Endothelial cell of umbilical vein (primary cell): ENCODE data around the gene SNRPD2. TPM values are rescaled to one million over a fixed set of nuclear protein-coding genes. Genes with fewer than 3 reads are reported as not detected.

ENCODE experiments used
- BruUV-seq: library from RNA; stranded (reverse); fragments of 400-500 nt; replicated peaks from 2 replicates; lab custom pipeline; 2021; lab: Mats Ljungman, UMichigan
- CTCF ChIA-PET: fragments of 300-600, 350-600 bp; sonication (Branson Sonifier 250); formaldehyde crosslinking; loops from one replicate; lab custom pipeline; 2021; ENCODE audit warnings: antibody characterized with exemption, inconsistent platforms; lab: Charles Lee
- POLR2A ChIA-PET: fragments of 300-600, 350-600 bp; sonication (Branson Sonifier 250); formaldehyde crosslinking; loops from one replicate; lab custom pipeline; 2021; ENCODE audit warnings: antibody characterized with exemption, inconsistent platforms; lab: Charles Lee
- DNase-seq: peaks from one replicate; pipeline ENCODE4 v3.0.0-alpha.2; 2011; ENCODE audit warnings: low read depth, low spot score
- FAIRE-seq: peaks from 2 replicates; lab custom pipeline; 2011; peaks lifted over from hg19 to GRCh38; lab: Jason Lieb, UNC
- H2AFZ ChIP-seq: 2 replicates; pipeline ENCODE4 v1.6.0; 2012; ENCODE audit warnings: low read depth, low read length, control low read depth, inconsistent platforms
- H3K27ac ChIP-seq: 2 replicates; pipeline ENCODE4 v1.5.1; 2011; ENCODE audit warnings: low read depth, mild to moderate bottlenecking, control low read depth, low read length, moderate library complexity; ENCODE audit not compliant: insufficient read depth
- H3K27me3 ChIP-seq, 2 experiments: 2 replicates each; pipeline versions ENCODE4 v1.6.0 to v1.6.1; 2011; ENCODE audit warnings: low read length in 2 of 2, mixed read lengths in 1 of 2; ENCODE audit not compliant: control insufficient read depth in 2 of 2, insufficient read depth in 2 of 2
- H3K36me3 ChIP-seq, 2 experiments: 2 replicates in 1 of 2; 3 replicates in 1 of 2; pipeline ENCODE4 v1.5.1; 2011; ENCODE audit warnings: low read length in 2 of 2, mild to moderate bottlenecking in 1 of 2, moderate library complexity in 1 of 2; ENCODE audit not compliant: control insufficient read depth in 2 of 2, insufficient read depth in 2 of 2; ENCODE audit errors: extremely low read depth in 1 of 2
- H3K4me1 ChIP-seq: 3 replicates; pipeline ENCODE4 v1.5.1; 2011; ENCODE audit warnings: mild to moderate bottlenecking, low read length; ENCODE audit not compliant: control insufficient read depth, insufficient read depth; ENCODE audit errors: extremely low read depth
- H3K4me2 ChIP-seq: 2 replicates; pipeline ENCODE4 v1.6.1; 2011; ENCODE audit warnings: low read length, control low read depth, mixed read lengths; ENCODE audit not compliant: insufficient read depth
- H3K4me3 ChIP-seq, 3 experiments: fragments of 200-600 bp in 1 of 3; sonication (generic), shearing (Covaris generic) in 1 of 3; replicated peaks in 1 of 3; 2 replicates each; pipeline ENCODE4 v1.5.1; 2011 to 2016; ENCODE audit warnings: control low read depth in 3 of 3, low read length in 3 of 3, mild to moderate bottlenecking in 2 of 3, inconsistent platforms in 1 of 3, low read depth in 1 of 3, moderate library complexity in 1 of 3; ENCODE audit not compliant: insufficient read depth in 1 of 3
- H3K79me2 ChIP-seq: 2 replicates; pipeline ENCODE4 v1.6.0; 2012; ENCODE audit warnings: low read length, inconsistent platforms; ENCODE audit not compliant: control insufficient read depth, insufficient read depth
- H3K9ac ChIP-seq: replicated peaks from 2 replicates; pipeline ENCODE3; 2011; ENCODE audit warnings: low read length, control low read depth; ENCODE audit not compliant: insufficient read depth; ENCODE audit errors: extremely low read depth
- H3K9me1 ChIP-seq: replicated peaks from 3 replicates; pipeline ENCODE4 v1.6.0; 2011; ENCODE audit warnings: mild to moderate bottlenecking, low read length; ENCODE audit not compliant: control insufficient read depth, insufficient read depth; ENCODE audit errors: extremely low read depth
- H3K9me3 ChIP-seq: replicated peaks from 2 replicates; pipeline ENCODE4 v1.5.1; 2012; ENCODE audit warnings: low read length, inconsistent platforms; ENCODE audit not compliant: control insufficient read depth, insufficient read depth
- H4K20me1 ChIP-seq: replicated peaks from 2 replicates; pipeline ENCODE3; 2011; ENCODE audit warnings: mild to moderate bottlenecking, low read length; ENCODE audit not compliant: control insufficient read depth, insufficient read depth; ENCODE audit errors: extremely low read depth
- EZH2 ChIP-seq: IDR thresholded peaks from 2 replicates; pipeline ENCODE4 v1.6.1; 2012; ENCODE audit warnings: borderline replicate concordance, low read depth, mild to moderate bottlenecking, moderate library complexity, low read length, inconsistent platforms; ENCODE audit not compliant: severe bottlenecking
- GATA2 ChIP-seq: IDR thresholded peaks from 2 replicates; pipeline ENCODE4 v1.7.0; 2011; ENCODE audit warnings: low read depth, mild to moderate bottlenecking, moderate library complexity, mixed read lengths, low read length; ENCODE audit not compliant: insufficient read length, insufficient read depth
- MYC ChIP-seq: IDR thresholded peaks from one replicate; pipeline ENCODE4 v1.6.1; 2011; ENCODE audit warnings: mild to moderate bottlenecking, low read depth, low read length
- POLR2A ChIP-seq: IDR thresholded peaks from 2 replicates; pipeline ENCODE4 v1.6.1; 2012; ENCODE audit warnings: low read depth, mild to moderate bottlenecking, control low read depth, low read length
- POLR2AphosphoS5 ChIP-seq: IDR thresholded peaks from 2 replicates; pipeline ENCODE4 v1.6.1; 2012; ENCODE audit warnings: low read depth, mild to moderate bottlenecking, control low read depth, low read length, moderate library complexity; ENCODE audit not compliant: insufficient read depth
- dilution Hi-C: fragments of 300-500 bp; cut with MboI; formaldehyde crosslinking; loops from one replicate; pipeline ENCODE4 v1.15.0; 2019; ENCODE audit warnings: low sequenced_read_pairs; ENCODE audit not compliant: extremely low pct_ligation_motif_present
- intact Hi-C: fragments of 100-400 bp; cut with micrococcal nuclease; formaldehyde crosslinking; loops from one replicate; pipeline ENCODE4 v1.10.0; 2022
- polyA plus RNA-seq, 4 experiments: library from polyadenylated mRNA; depleted of rRNA in 3 of 4; stranded (reverse) in 3 of 4; unstranded in 1 of 4; fragments of >200 nt; gene quantifications; 2 replicates each; pipeline versions ENCODE4 v1.2.1 to v1.2.3, GENCODE V29; 2011 to 2012; ENCODE audit warnings: missing spikeins in 1 of 4
- total RNA-seq: library from RNA; stranded (reverse); gene quantifications from 2 replicates; pipeline ENCODE4 v1.2.3, GENCODE V29; 2021
- TF ChIP-seq, protein P1 (sequence below), 2 donors: IDR thresholded peaks; 1 replicate in 1 of 2; 2 replicates in 1 of 2; pipeline ENCODE4 v1.5.1; 2011; ENCODE audit warnings: low read length in 2 of 2, mild to moderate bottlenecking in 2 of 2, moderate library complexity in 2 of 2, control low read depth in 1 of 2, inconsistent platforms in 1 of 2, low read depth in 1 of 2; ENCODE audit not compliant: insufficient read depth in 1 of 2; ENCODE audit errors: extremely low read depth in 1 of 2

The SNRPD2 gene
- total and polyA plus RNA-seq, 2 donors (not counting 3 experiments of a cell fraction or from before 2014, with no cell fraction given) = 512 to 519 TPM

DNA sequence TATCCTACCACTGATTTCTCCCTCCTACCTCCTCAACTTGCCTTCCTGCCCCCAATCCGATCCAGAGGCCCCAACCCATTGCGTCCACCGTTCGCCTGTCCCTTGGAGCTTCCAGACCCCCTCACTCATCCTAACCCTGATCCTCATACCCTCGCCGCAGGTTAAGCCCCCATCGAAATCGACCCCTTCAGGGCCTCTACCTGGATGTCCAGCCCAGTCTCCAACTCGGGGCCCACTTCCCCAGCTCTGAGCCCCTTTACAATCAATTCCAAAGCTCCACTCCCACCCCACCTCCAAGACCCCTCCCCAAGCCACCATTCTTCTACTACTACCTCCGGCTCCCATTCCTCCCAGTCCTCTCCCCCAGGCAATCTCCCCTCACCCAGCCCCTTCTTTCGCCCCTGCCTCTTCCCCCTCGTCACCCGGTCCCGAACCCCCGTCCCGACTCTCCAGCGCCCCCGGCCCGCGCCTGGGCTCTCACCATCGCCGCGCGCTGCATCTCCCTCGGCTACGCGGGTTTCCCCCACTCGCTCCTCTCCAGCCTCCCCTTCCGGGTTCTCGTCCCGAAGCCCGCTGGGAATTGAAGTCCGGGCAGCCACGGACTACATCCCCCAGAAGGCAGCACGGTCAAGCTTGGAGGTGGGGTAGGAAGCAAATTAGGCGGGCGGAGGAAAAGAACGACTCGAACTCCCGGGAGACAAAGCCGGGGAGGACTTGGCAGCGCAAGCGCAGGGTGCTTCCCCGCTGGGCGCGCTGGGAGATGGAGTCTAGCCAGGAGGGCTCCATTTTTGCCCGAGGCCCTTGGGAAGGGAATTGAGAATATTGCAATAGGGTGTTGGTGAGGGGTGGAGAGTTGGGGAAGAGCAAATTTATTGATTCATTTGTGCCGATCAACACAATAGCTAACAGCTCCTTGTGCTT, 38.9 kb upstream of the SNRPD2 start, which contains the start of gene FBXO46:
FBXO46 (minus strand) TSS at position 529 of the 921 bp plus-strand sequence. CDS start 17,401 bp downstream, outside the sequence.
- peak within 1 kb of the TSS; percentile 58 for H3K4me2 ChIP-seq
- H3K27me3 ChIP-seq = no peaks in the 10 kb centered on the region
- TF ChIP-seq POLR2A = peak; percentile 30
- no peak for TF ChIP-seq MYC
- TF ChIP-seq POLR2AphosphoS5 = peak; percentile 47
- TF ChIP-seq EZH2 = no peak
- TF ChIP-seq GATA2 = no peak
- TF ChIP-seq, protein P1, sequence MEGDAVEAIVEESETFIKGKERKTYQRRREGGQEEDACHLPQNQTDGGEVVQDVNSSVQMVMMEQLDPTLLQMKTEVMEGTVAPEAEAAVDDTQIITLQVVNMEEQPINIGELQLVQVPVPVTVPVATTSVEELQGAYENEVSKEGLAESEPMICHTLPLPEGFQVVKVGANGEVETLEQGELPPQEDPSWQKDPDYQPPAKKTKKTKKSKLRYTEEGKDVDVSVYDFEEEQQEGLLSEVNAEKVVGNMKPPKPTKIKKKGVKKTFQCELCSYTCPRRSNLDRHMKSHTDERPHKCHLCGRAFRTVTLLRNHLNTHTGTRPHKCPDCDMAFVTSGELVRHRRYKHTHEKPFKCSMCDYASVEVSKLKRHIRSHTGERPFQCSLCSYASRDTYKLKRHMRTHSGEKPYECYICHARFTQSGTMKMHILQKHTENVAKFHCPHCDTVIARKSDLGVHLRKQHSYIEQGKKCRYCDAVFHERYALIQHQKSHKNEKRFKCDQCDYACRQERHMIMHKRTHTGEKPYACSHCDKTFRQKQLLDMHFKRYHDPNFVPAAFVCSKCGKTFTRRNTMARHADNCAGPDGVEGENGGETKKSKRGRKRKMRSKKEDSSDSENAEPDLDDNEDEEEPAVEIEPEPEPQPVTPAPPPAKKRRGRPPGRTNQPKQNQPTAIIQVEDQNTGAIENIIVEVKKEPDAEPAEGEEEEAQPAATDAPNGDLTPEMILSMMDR (IDR thresholded peaks at IDR 0.05; ENCODE audit: extremely low read depth in 1 of 2, insufficient read depth in 1 of 2, low read depth in 1 of 2, low read length in 2 of 2) = peak in 1 of 2 donors; percentile 36
- H4K20me1 ChIP-seq = no peaks in the 10 kb centered on the region
- ChIA-PET CTCF (interaction anchor here (0.6 to 2.1 kb wide), 11 partner anchors 10 to 86 kb away, joined by 3 to 13 read pairs (median 5); partner anchors contain the start of genes DMWD, QPCTL and SIX5), POLR2A (interaction anchor here (1.0 to 1.8 kb wide), 3 partner anchors 14 to 62 kb away, joined by 4 to 9 read pairs (median 7); partner anchors contain the start of genes DMWD and SIX5)
- no peaks in the 10 kb centered on the region for H3K9me3 ChIP-seq
- DNase-seq (peak; percentile 99), FAIRE-seq (peak; percentile 99)
- no TSS peak for BruUV-seq
- H3K4me1 ChIP-seq = peaks cover 6% of the 10 kb centered on the region
- H2AFZ ChIP-seq = peak within 1 kb of the TSS; percentile 56
- H3K27ac ChIP-seq = peak within 1 kb of the TSS; percentile 28
- peak within 1 kb of the TSS; percentile 80 for H3K9ac ChIP-seq
- intact Hi-C loops = loop anchor here (1.0 kb wide), 3 partner anchors 38 to 84 kb away; partner anchors contain the start of genes QPCTL and SIX5
- H3K36me3 ChIP-seq = no peaks in the 10 kb centered on the region
- peak within 1 kb of the TSS; percentile 81 to 83 (median 82) for H3K4me3 ChIP-seq
- no peaks in the 10 kb centered on the region for H3K9me1 ChIP-seq
- dilution Hi-C loops = no loop called here
- peaks cover 40% of the 10 kb centered on the region for H3K79me2 ChIP-seq
